NCI-H1417 treated with DMSO at 0.1 percent for 48 hours (cell line): Measurements from ENCODE around the gene PARP16.
"Not testable (repeated sequence)": the region's sequence is repeated elsewhere in the genome, so short reads cannot be mapped to it uniquely, and the experiment has no call there.

Source experiments
- DNase-seq: peaks from one replicate; lab custom pipeline; 2025; lab: John Stamatoyannopoulos, UW

PARP16 gene

GRCh38 chr15:65275728-65276126, 11.0 kb downstream of the PARP16 start:
- DNase-seq: no peak

- no peak for DNase-seq
These were observed 11.5 kb downstream of the PARP16 start for GRCh38 chr15:65275104-65275727.

GRCh38 chr15:65270811-65271545, 15.7 kb downstream of the PARP16 start:
- DNase-seq: not testable (repeated sequence)

DNA sequence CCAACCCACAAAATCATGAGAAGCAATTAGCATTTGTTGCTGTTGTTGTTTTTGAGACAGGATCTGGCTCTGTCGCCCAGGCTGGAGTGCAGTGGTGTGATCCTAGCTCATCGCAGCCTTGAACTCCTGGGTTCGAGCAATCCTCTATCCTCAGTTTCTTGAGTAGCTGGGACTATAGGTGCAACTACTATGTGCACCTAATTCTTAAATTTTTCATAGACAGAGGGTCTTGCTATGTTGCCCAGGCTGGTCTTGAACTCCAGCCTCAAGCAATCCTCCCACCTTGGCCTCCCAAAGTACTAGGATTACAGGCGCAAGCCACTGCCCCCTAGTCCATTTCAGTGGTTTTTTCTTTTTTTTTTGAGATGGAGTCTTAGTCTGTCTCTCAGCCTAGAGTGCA, 18.3 kb downstream of the PARP16 start:
- DNase-seq: no peak

- DNase-seq: no peak
These were observed 20.2 kb downstream of the PARP16 start for GRCh38 chr15:65266469-65266868.

DNA sequence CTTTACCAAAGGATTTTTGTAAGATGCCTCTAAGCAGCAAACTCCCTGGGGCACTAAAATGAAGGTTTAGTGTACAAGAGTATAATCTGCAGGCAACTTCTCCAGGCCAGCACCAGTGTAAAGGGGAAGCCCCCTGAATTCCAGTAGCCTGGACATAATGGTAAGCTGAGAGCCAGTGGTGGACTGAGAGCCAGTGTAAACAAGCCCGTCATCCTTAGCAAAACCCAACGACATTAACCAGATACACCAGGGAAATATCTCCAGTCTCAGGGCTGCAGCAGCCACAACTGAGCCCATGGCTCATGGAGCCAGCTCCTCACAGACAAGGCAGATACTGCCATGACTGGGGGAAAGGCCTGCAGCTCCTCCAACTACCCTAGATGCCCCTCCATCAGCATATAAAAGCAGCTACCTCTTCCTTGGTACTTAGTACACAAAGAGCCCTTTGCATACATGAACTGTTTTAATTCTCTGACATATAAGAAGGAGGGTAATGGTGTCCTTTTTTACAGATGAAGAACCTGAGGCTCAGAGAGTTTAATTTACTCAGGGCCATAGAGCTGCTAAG, 21.7 kb downstream of the PARP16 start:
- no peak for DNase-seq

- DNase-seq: no peak
These were observed 23.4 kb downstream of the PARP16 start for GRCh38 chr15:65263313-65263712.

GRCh38 chr15:65260968-65261367, 25.7 kb downstream of the PARP16 start:
- no peak for DNase-seq

GRCh38 chr15:65259367-65259797, 27.3 kb downstream of the PARP16 start:
- no peak for DNase-seq

DNA sequence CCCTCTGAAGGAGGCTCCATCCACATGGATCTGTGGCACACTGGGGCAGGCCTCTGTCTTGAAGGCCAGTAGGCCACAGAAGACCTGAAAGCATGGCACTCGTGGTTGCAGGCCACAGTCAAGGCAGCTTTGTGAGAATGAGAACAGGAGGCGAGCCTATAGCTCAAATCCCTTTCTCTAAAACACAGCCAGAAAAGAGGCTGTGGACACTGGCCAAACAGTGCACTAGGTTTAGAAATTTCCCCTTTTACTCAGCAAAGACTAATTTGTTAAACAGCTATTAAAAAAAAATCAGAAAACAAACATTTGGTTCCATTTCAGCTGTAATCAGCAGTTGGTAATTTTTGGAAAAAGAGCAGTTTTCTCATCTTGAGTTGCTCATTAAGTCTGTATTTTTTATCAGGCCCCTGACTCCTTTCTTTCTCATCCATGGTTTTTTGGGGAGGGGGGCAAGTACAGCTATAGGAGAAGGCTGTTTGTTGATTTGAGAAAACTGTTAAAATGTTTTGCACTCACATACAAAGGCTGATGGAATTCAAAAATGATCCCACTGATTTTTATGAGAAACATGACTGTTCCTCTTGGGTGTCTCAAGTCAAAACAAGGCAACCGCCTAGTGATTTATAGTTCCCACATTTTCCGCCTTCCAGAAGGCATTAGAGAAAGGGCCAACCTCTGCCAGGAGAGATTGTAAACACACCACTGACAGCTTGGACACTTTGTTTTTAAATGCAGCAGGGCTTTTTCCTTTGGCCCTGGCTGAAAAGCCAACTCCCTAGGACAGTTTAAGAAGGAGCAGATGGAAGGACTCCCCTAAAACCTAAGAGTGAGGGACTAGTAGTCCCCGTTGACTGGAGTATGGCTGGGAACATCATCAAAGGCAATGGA, 28.1 kb downstream of the PARP16 start:
- DNase-seq: no peak

GRCh38 chr15:65255486-65256140, 31.1 kb downstream of the PARP16 start:
- DNase-seq: no peak

GRCh38 chr15:65254758-65255157, 31.9 kb downstream of the PARP16 start:
- no peak for DNase-seq

DNA sequence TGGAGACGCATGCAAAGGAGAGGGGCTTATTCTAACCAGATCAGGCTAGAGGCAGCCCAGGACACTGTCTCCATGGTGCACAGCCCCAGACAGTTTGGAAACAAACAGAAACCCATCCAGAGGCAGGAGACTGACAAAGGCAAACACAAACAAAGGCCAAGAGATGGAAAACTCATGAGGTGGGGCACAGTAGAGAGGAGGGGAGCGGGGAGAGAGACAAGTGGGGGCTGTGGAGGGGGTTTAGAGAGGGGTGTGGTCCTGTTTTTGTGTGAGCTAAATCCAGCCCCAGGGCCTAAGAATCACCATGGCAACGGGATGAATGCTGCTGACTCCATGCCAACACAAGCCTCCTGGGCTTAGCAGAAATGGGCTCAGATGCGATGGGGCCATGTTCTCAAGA, 32.3 kb downstream of the PARP16 start:
- no peak for DNase-seq

GRCh38 chr15:65249641-65250040, 37.0 kb downstream of the PARP16 start:
- DNase-seq: no peak

- DNase-seq: no peak
These were observed 38.0 kb downstream of the PARP16 start for GRCh38 chr15:65248511-65249255.

GRCh38 chr15:65246939-65247338, 39.7 kb downstream of the PARP16 start:
- DNase-seq: no peak

- no peak for DNase-seq
These were observed 40.5 kb downstream of the PARP16 start for GRCh38 chr15:65246026-65246714.

DNA sequence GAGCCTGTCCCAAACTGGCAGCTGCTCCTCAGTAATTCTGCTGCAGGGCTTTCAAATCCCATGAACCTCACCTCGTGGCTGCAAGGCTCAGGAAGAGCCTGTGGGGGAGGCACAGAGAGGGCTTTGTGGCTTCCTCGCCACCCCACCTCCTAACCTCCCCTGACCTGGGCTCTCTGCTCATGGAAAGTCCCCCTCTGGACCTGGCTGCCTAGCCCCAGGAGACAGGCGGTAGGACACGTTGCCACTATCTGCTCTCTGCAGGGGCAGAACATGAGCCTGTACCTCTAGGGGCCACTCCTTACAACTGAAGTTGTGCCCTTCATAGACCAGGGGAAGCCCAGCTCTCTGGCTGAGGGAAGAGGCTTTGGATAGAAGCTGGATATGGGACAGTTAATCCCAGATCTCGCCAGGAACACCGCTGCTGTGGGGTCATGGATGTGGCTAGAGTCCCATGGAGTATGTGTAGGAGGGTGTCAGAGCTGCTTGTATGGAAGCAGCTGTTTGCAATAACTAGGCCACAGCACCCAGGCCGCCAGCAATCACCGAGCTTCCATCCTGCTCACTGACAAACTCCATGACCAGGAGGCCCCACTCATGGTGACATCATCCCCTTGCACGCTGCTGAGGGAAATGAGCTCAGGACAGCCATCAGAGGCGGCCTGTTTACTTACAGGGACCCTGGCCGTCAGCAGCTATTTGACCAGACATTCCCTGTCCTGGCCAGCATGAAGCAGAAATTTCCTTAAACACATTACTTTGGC, 41.4 kb downstream of the PARP16 start:
- no peak for DNase-seq

DNA sequence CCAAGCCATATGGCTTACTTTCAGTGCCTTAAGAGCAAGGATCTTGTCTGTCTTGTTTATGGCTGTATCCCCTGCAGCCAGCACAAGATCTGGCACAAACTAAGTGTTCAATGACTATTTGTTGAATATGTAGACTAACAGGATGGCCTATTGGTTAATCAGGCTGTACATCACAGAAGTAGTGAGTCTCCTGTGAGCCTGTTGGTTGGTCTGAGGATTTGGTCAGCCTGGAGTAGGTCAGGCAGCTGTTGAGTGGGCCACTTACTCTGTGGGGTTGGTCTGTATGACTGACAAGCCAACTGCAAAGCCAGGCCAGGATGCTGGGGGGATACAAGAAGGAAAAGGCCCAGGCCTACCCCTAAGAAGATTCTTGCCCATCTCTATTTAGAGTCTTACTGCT, 42.0 kb downstream of the PARP16 start:
- no peak for DNase-seq

- DNase-seq: not testable (repeated sequence)
These were observed 50.2 kb downstream of the PARP16 start for GRCh38 chr15:65236443-65236842.
